T-helper 2 cell treated with Interferon-gamma antibody and Interleukin-4, amounts not matched to agents 100 ng/mL and 5 ng/mL, for 36 hours (primary cell): ENCODE results near the gene FOXN3. TPM values are rescaled to one million over a fixed set of nuclear protein-coding genes. Genes with fewer than 3 reads are reported as not detected.
"Not testable (repeated sequence)": the region's sequence is repeated elsewhere in the genome, so short reads cannot be mapped to it uniquely, and the experiment has no call there.

Source experiments
- intact Hi-C: fragments of 100-400 bp; cut with micrococcal nuclease; formaldehyde crosslinking; loops from one replicate; pipeline ENCODE4 v1.15.1; 2023
- total RNA-seq: library from RNA; stranded (reverse); gene quantifications from 2 replicates; pipeline ENCODE4 v1.2.3, GENCODE V29; 2022

The FOXN3 gene
- total RNA-seq, 1 donor from 2014 or later: 109 TPM

GRCh38 chr14:89256283-89256682 is 160.8 kb downstream of the FOXN3 start:
- intact Hi-C loops: no loop called here

GRCh38 chr14:89255852-89256251 is 161.2 kb downstream of the FOXN3 start:
- intact Hi-C loops: no loop called here

GRCh38 chr14:89255012-89255411 is 162.0 kb downstream of the FOXN3 start:
- intact Hi-C loops: no loop called here

- intact Hi-C loops: no loop called here
These were observed 162.7 kb downstream of the FOXN3 start for GRCh38 chr14:89254166-89254909.

- intact Hi-C loops: no loop called here
These were observed 164.0 kb downstream of the FOXN3 start for GRCh38 chr14:89252887-89253532.

GRCh38 chr14:89251061-89251460 is 166.0 kb downstream of the FOXN3 start:
- intact Hi-C loops: no loop called here

GRCh38 chr14:89250655-89250975 is 166.4 kb downstream of the FOXN3 start:
- intact Hi-C loops: not testable (repeated sequence)

GRCh38 chr14:89249972-89250654 is 166.9 kb downstream of the FOXN3 start:
- intact Hi-C loops: no loop called here

GRCh38 chr14:89249065-89249695 is 167.9 kb downstream of the FOXN3 start:
- intact Hi-C loops: no loop called here

- intact Hi-C loops: no loop called here
These were observed 168.5 kb downstream of the FOXN3 start for GRCh38 chr14:89248411-89249064.

- intact Hi-C loops: no loop called here
These were observed 169.4 kb downstream of the FOXN3 start for GRCh38 chr14:89247457-89248122.

GRCh38 chr14:89246290-89246689 is 170.7 kb downstream of the FOXN3 start:
- intact Hi-C loops: no loop called here

GRCh38 chr14:89245802-89246201 is 171.2 kb downstream of the FOXN3 start:
- intact Hi-C loops: no loop called here

- intact Hi-C loops: no loop called here
These were observed 172.3 kb downstream of the FOXN3 start for GRCh38 chr14:89244720-89245119.

- intact Hi-C loops: no loop called here
These were observed 173.3 kb downstream of the FOXN3 start for GRCh38 chr14:89243741-89244140.

- intact Hi-C loops: no loop called here
These were observed 173.7 kb downstream of the FOXN3 start for GRCh38 chr14:89243286-89243685.

- intact Hi-C loops: no loop called here
These were observed 174.3 kb downstream of the FOXN3 start for GRCh38 chr14:89242652-89243279.

GRCh38 chr14:89241934-89242651 is 174.9 kb downstream of the FOXN3 start:
- intact Hi-C loops: no loop called here

GRCh38 chr14:89241257-89241656 is 175.8 kb downstream of the FOXN3 start:
- intact Hi-C loops: no loop called here

- intact Hi-C loops: no loop called here
These were observed 176.6 kb downstream of the FOXN3 start for GRCh38 chr14:89240414-89240813.
